ENCODE data around the gene ISOC2. TPM values are rescaled to one million over a fixed set of nuclear protein-coding genes. Genes with fewer than 3 reads are reported as not detected.

The ISOC2 gene
- total and polyA plus RNA-seq, 9 of the 15 experiments (the other 6 are each of a cell fraction or from before 2014, with no cell fraction given), result 1.2 to 229 (median 58.3) TPM

GRCh38 chr19:55484593-55485438, 23.4 kb upstream of the ISOC2 start, which contains the start of gene NAT14 (continued):
- peak in 2 of 3 experiments; percentile 45 to 67; a peak in 2 of 6 replicates for TF ChIP-seq ZBTB11 (CRISPR knock-in tag; IDR thresholded peaks at IDR 0.05)
- peak; percentile 64 for TF ChIP-seq FIP1L1 (IDR thresholded peaks at IDR 0.05; ENCODE audit: low read depth, low read length, poor library complexity, severe bottlenecking)
- TF ChIP-seq HDAC2 (IDR thresholded peaks at IDR 0.05), result 0 out of 2 replicates have a peak, but pooled peaks have one; percentile 25
- 0 out of 2 replicates have a peak, but pooled peaks have one; percentile 7 for TF ChIP-seq CTBP1 (IDR thresholded peaks at IDR 0.05; ENCODE audit: borderline replicate concordance)
- no peak for TF ChIP-seq BRD9 (IDR thresholded peaks at IDR 0.05; ENCODE audit: low read depth, partially characterized antibody)
- TF ChIP-seq HCFC1 (IDR thresholded peaks at IDR 0.05; ENCODE audit: low read depth, low read length), result peak; percentile 44
- no peak for TF ChIP-seq HDAC1 (IDR thresholded peaks at IDR 0.05)
- no peak for TF ChIP-seq RBM15 (IDR thresholded peaks at IDR 0.05; ENCODE audit: insufficient read depth, low read length)
- no peak for TF ChIP-seq HSF4 (CRISPR knock-in tag; IDR thresholded peaks at IDR 0.05; ENCODE audit: borderline replicate concordance)
- TF ChIP-seq ZNF398 (CRISPR knock-in tag; IDR thresholded peaks at IDR 0.05), result no peak
- peak; percentile 97 for TF ChIP-seq CREM (IDR thresholded peaks at IDR 0.05; ENCODE audit: low read depth)
- TF ChIP-seq KAT7 (CRISPR knock-in tag; IDR thresholded peaks at IDR 0.05; ENCODE audit: borderline replicate concordance), result no peak
- peak in 1 of 2 experiments; percentile 74; a peak in 3 of 4 replicates for TF ChIP-seq MNT (conservative IDR thresholded peaks at IDR 0.05)
- TF ChIP-seq ZBTB2 (IDR thresholded peaks at IDR 0.05), result no peak
- no peak for TF ChIP-seq MTA2 (IDR thresholded peaks at IDR 0.05; ENCODE audit: low read depth)
- 0 out of 2 replicates have a peak, but pooled peaks have one; percentile 17 for TF ChIP-seq ZNF511 (CRISPR knock-in tag; IDR thresholded peaks at IDR 0.05)
- TF ChIP-seq SMARCB1 (IDR thresholded peaks at IDR 0.05; ENCODE audit: insufficient read length, low read depth), result no peak
